ENCODE measurements around the gene CSAG3. TPM values are rescaled to one million over a fixed set of nuclear protein-coding genes. Genes with fewer than 3 reads are reported as not detected.

Gene CSAG3
- total and polyA plus RNA-seq, 10 of the 15 experiments (the other 5 are each of a cell fraction or from before 2014, with no cell fraction given) = 0.14 to 1.2 (median 0.40) TPM; not detected in 3

- TF ChIP-seq USF1 (IDR thresholded peaks at IDR 0.05; ENCODE audit: borderline replicate concordance, extremely low read length, insufficient read depth, low read depth, low read length) = no peak
- no peak for TF ChIP-seq ZNF274 (IDR thresholded peaks at IDR 0.05; ENCODE audit: insufficient read depth, insufficient read length)
- TF ChIP-seq FOS (IDR thresholded peaks at IDR 0.05; ENCODE audit: borderline replicate concordance, extremely low read depth, insufficient read length) = no peak
- TF ChIP-seq ZBED1 (IDR thresholded peaks at IDR 0.05; ENCODE audit: borderline replicate concordance) = no peak
- no peak for TF ChIP-seq TCF3 (IDR thresholded peaks at IDR 0.05; ENCODE audit: borderline replicate concordance, insufficient read depth, low read depth, low read length)
- no peak for TF ChIP-seq ZNF217 (IDR thresholded peaks at IDR 0.05)
- TF ChIP-seq BCLAF1 (IDR thresholded peaks at IDR 0.05) = no peak
- no peak for TF ChIP-seq CREM (IDR thresholded peaks at IDR 0.05; ENCODE audit: low read depth)
- TF ChIP-seq NFXL1 (IDR thresholded peaks at IDR 0.05; ENCODE audit: borderline replicate concordance) = no peak
Observed at GRCh38 chrX:152735101-152735500, 23.9 kb upstream of the CSAG3 start (continued).

GRCh38 chrX:152735860-152736511 is 23.0 kb upstream of the CSAG3 start:
- 46% methylated on average over 12 of the region's 12 CpGs for whole genome bisulfite sequencing (ENCODE audit: insufficient coverage, insufficient replicate concordance, low lambda C conversion rate, missing lambda C conversion rate)
- no TSS peak for BruUV-seq (replicated peaks)
- CTCF ChIA-PET = no interaction called here
- DNase-seq (ENCODE audit: low read depth, low spot score) (no peak), FAIRE-seq (no peak), ATAC-seq (no peak)
- Histone ChIP-seq H3K36me3 (ENCODE audit: control insufficient read depth in 2 of 2, insufficient read depth in 2 of 2, low read length in 1 of 2) (no peaks in the 10 kb centered on the region), H2AFZ (ENCODE audit: control insufficient read depth, low read depth, low read length) (no peak overlapping the region), H3K4me2 (ENCODE audit: control insufficient read depth, insufficient read depth) (no peak overlapping the region), H4K20me1 (ENCODE audit: control insufficient read depth, insufficient read depth) (no peaks in the 10 kb centered on the region), H3K27me3 (replicated peaks in 1 of 2; ENCODE audit: control insufficient read depth in 2 of 2, insufficient read depth in 2 of 2, low read length in 1 of 2) (no peaks in the 10 kb centered on the region), H3K9ac (ENCODE audit: control insufficient read depth, insufficient read depth, low read length) (no peak overlapping the region), H3K79me2 (ENCODE audit: control insufficient read depth, insufficient read depth, low read length) (no peaks in the 10 kb centered on the region), H3K27ac (ENCODE audit: control insufficient read depth, insufficient read depth) (no peak overlapping the region), H3K4me3 (no peak overlapping the region), H3K4me1 (ENCODE audit: control insufficient read depth, insufficient read depth, low read length) (no peaks in the 10 kb centered on the region), H3K9me3 (replicated peaks; ENCODE audit: control insufficient read depth, insufficient read depth, low read length) (no peaks in the 10 kb centered on the region)
- intact Hi-C loops (cut with micrococcal nuclease; ENCODE audit: unreplicated experiment) = no loop called here
- RAD21 ChIA-PET (ENCODE audit: unreplicated experiment) = no interaction called here
- POLR2A ChIA-PET = no interaction called here
- in situ Hi-C loops (cut with MboI) = no loop called here
- SMC1A ChIA-PET (ENCODE audit: uncharacterized antibody, unreplicated experiment) = no interaction called here
- TF ChIP-seq ZNF687 (IDR thresholded peaks at IDR 0.05) (no peak), CHD1 (IDR thresholded peaks at IDR 0.05; ENCODE audit: low read depth, low read length) (no peak), HDAC6 (IDR thresholded peaks at IDR 0.05; ENCODE audit: unreplicated experiment) (no peak), FOS (IDR thresholded peaks at IDR 0.05; ENCODE audit: borderline replicate concordance, extremely low read depth, insufficient read length) (no peak), RAD21 (IDR thresholded peaks at IDR 0.05; ENCODE audit: insufficient read depth, low read depth, low read length) (no peak), BCL11A (IDR thresholded peaks at IDR 0.05; ENCODE audit: low read depth, low read length) (no peak), RUNX3 (IDR thresholded peaks at IDR 0.05; ENCODE audit: low read length) (no peak), RCOR1 (conservative IDR thresholded peaks at IDR 0.05; ENCODE audit: low read depth, low read length) (no peak), TCF3 (IDR thresholded peaks at IDR 0.05; ENCODE audit: borderline replicate concordance, insufficient read depth, low read depth, low read length) (no peak)
